ENCODE results near the gene LINGO3.
A peak's percentile ranks its signal among the peaks of the same experiment; 100 is the strongest.

LINGO3 gene

DNA sequence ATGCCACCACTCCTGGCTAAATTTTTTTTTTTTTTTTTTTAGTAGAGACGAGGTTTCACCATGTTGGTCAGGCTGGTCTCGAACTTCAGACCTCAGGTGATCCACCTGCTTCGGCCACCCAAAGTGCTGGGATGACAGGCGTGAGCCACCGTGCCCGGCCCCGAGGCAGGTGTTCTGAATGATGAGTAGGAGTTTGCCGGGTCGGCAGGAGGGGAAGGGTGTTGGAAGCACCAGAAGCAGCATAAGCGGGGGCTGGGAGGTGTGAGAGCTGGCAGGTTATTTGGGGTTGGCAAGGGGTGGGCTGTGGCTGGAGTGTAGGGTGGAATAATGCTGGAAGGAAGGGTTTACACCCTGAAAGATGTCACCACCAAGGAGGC lies 22.3 kb upstream of the LINGO3 start:
- no peak overlapping the region for H3K27ac ChIP-seq
- TF ChIP-seq, protein P1, sequence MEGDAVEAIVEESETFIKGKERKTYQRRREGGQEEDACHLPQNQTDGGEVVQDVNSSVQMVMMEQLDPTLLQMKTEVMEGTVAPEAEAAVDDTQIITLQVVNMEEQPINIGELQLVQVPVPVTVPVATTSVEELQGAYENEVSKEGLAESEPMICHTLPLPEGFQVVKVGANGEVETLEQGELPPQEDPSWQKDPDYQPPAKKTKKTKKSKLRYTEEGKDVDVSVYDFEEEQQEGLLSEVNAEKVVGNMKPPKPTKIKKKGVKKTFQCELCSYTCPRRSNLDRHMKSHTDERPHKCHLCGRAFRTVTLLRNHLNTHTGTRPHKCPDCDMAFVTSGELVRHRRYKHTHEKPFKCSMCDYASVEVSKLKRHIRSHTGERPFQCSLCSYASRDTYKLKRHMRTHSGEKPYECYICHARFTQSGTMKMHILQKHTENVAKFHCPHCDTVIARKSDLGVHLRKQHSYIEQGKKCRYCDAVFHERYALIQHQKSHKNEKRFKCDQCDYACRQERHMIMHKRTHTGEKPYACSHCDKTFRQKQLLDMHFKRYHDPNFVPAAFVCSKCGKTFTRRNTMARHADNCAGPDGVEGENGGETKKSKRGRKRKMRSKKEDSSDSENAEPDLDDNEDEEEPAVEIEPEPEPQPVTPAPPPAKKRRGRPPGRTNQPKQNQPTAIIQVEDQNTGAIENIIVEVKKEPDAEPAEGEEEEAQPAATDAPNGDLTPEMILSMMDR (conservative IDR thresholded peaks at IDR 0.05) = no peak

DNA sequence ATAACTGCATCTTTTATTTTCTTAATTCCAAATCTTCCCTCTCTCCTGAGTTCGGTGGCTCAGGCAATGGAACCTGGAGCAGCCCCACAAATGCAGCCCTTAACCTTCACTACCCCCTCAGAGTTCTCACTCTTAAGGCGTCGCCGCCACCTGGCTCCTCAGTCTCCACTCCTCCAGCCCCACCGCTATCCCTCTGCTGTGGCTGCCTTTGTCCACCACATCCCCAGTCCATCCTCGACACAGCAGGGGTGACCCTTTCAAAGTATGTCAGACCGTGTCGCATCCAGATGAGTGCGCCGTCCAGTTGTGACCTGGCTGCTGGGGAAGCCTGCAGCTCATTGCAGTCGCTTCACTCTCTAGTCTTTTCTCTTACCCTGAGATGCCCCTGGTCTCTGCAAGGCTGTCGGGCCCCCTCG lies 21.6 kb upstream of the LINGO3 start:
- peak overlapping the region; percentile 84; the same call in 1 of the 2 replicates for H3K27ac ChIP-seq
- TF ChIP-seq, protein P1 (conservative IDR thresholded peaks at IDR 0.05) = no peak

DNA sequence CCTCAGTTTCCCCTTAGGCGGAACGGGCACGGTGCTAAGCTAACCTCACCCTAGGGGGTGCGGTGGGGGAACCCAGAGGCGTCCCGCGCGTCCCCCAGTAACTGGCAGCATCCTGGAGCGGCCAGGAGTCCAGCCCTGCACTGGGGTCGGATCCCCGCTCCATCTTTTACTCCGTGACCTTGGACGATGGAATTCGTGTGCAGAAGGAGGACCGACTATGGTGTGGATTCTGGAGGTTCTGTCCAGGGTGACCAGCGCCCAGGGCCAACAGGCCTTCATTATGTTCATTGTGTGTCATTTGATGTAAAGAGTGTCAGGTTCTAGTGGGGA lies 21.2 kb upstream of the LINGO3 start:
- TF ChIP-seq, protein P1 (conservative IDR thresholded peaks at IDR 0.05) = no peak
- peak overlapping the region; percentile 84 for H3K27ac ChIP-seq

DNA sequence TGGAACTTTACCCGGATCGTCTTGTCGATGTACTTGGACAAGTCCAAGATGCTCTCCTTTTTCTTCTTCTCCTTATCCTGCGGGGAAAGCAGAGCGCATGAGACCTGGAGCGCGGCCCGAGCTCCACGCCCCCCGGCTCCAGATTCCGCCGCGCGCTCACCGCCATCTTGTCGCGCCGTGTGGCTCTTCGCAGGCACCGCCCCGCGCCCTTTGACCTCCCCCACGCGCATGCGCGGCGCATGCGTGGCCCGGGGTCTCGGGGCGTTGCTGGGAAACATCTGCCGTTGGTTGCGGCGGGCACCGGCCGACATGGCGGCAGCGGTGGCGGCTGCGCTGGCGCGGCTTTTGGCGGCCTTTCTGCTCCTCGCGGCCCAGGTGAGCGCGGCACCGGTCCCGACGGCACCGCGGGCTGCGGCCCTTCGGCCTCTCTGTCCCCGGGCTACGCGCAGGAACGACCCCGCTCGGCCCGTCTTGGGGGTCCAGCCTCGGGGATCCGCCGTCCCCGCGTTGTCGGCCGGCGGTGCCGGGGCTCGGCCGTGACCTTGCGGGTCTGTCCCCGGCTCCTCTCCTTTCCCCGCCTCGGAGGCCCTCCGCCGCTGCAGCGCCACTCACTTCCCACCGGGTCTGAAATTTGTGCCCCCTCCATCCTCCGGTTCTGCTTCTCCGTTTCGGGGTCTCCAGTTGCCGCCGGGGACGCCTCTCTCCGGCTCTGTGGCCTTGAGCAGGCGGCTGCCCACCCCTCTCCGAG lies 20.6 kb upstream of the LINGO3 start, which contains the start of the genes LSM7 and SPPL2B:
Gene LSM7, minus strand, starts transcription at position 186 of the 748 bp plus-strand sequence. Its CDS starts 20 bp downstream, at position 166.
Gene SPPL2B, plus strand, starts transcription at position 284 of the 748 bp plus-strand sequence. Its CDS starts 26 bp downstream, at position 310.
- H3K27ac ChIP-seq = peak within 1 kb of the TSS; percentile 84
- TF ChIP-seq, protein P1 (conservative IDR thresholded peaks at IDR 0.05) = no peak

DNA sequence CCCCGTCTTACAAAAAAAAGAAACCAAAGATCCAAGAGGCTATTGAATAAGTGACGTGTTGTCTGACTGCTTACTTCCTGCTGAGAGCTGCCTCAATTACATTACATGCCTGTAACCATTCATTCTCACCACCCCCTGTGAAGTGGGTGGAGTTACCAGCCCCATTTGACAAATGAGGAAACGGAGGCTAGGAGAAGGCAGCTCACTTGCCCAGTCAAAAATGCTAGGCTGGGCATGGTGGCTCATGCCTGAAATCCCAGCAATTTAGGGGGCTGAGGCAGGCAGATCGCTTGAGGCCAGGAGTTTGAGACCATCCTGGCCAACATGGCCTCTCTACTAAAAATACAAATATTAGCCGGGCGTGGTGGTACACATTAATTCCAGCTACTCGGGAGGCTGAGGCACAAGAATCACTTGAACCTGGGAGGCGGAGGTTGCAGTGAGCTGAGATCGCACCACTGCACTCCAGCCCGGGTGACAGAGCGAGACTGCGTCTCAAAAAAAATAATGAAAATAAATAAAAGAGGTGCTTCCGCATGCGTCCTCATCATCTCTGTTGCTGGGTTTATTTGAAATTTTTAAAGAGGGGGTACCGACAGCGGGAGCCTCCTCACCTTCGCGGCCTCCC lies 19.9 kb upstream of the LINGO3 start:
- TF ChIP-seq, protein P1 (conservative IDR thresholded peaks at IDR 0.05) = no peak
- H3K27ac ChIP-seq = peak overlapping the region; percentile 84

DNA sequence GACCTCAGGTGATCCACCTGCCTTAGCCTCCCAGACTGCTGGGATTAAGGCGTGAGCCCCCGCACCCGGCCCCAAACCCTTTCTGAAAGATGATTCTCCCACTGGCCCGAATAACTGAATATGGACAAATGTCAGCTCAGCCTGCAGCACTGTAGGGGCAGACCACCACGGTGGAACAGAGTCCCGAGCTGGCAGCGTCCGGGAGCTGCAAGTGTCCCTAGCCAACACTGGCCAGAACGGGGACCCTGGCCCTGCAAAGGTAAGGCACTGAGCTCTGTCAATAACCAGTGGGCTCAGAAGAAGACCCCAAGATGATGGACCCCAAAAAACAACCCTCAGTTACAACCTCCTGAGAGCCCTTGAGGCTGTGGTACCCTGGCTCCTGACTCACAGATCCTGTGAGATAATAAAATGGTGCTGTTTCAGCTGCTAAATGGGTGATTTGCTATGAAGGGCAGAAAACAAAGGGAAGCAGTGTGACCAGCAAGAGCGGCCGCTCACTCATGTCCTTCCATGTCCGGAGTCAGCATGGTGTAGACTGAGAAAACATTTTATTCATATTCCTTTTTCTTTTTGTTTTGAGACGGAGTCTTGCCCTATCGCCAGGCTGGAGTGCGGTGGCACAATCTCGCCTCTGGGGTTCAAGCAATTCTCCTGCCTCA lies 18.9 kb upstream of the LINGO3 start:
- TF ChIP-seq, protein P1 (conservative IDR thresholded peaks at IDR 0.05) = no peak
- peak overlapping the region; percentile 84; the same call in 1 of the 2 replicates for H3K27ac ChIP-seq
